Uterus (tissue), 4 donors: ENCODE data around the gene TFRC. TPM values are rescaled to one million over a fixed set of nuclear protein-coding genes. Genes with fewer than 3 reads are reported as not detected.
A peak's percentile ranks its signal among the peaks of the same experiment; 100 is the strongest.

Experiments used
- DNase-seq, 2 donors: peaks; one replicate each; pipeline ENCODE4 v3.0.0-alpha.2; 2019 to 2020
- H3K27ac ChIP-seq, 2 donors: fragments of 200-600 bp; sonication (generic); 1 replicate in 1 of 2; 2 replicates in 1 of 2; pipeline ENCODE4 v1.5.1; 2016 to 2018
- H3K27me3 ChIP-seq, 2 donors: fragments of 200-600 bp; sonication (generic); one replicate each; pipeline ENCODE4 v1.5.1; 2018 to 2019; ENCODE audit warnings: control low read depth in 1 of 2
- H3K36me3 ChIP-seq, 2 donors: fragments of 200-600 bp; sonication (generic); one replicate each; pipeline ENCODE4 v1.5.1; 2019; ENCODE audit warnings: control low read depth in 1 of 2
- H3K4me1 ChIP-seq, 2 donors: fragments of 200-600 bp; sonication (generic); one replicate each; pipeline ENCODE4 v1.5.1; 2018 to 2019; ENCODE audit warnings: control low read depth in 1 of 2
- H3K4me3 ChIP-seq, 2 donors: fragments of 200-600 bp; sonication (generic); 1 replicate in 1 of 2; 2 replicates in 1 of 2; pipeline ENCODE4 v1.5.1; 2018 to 2019; ENCODE audit warnings: mild to moderate bottlenecking in 1 of 2
- H3K9me3 ChIP-seq, 2 donors: fragments of 200-600 bp; sonication (generic); one replicate each; pipeline ENCODE4 v1.5.1; 2019; ENCODE audit warnings: control low read depth in 1 of 2
- POLR2A ChIP-seq, 2 donors: fragments of 450-650 bp; IDR thresholded peaks; one replicate each; pipeline ENCODE4 v1.6.1; 2016; ENCODE audit warnings: antibody characterized with exemption in 2 of 2, mild to moderate bottlenecking in 1 of 2, moderate library complexity in 1 of 2
- intact Hi-C: fragments of 100-400 bp; cut with DNase I; formaldehyde crosslinking; loops from one replicate; pipeline ENCODE4 v1.15.1; 2023; ENCODE audit warnings: low total_unique reads
- total RNA-seq, 4 donors: library from RNA; depleted of rRNA in 3 of 4; stranded (reverse); fragments of >200 nt in 3 of 4; gene quantifications; one replicate each; pipeline versions ENCODE4 v1.1.0 to v1.2.4, GENCODE V29; 2014 to 2023
- TF ChIP-seq, protein P1 (sequence below), 4 experiments: fragments of 200-600 bp in 2 of 4; fragments of 450-650 bp in 2 of 4; sonication (generic) in 2 of 4; IDR thresholded peaks; one replicate each; pipeline ENCODE4 v1.5.1; 2016 to 2019; ENCODE audit warnings: antibody characterized with exemption in 4 of 4, mild to moderate bottlenecking in 2 of 4, moderate library complexity in 1 of 4
- donor health status: DM: yes; HTN: yes; CAD: no.

Gene TFRC
- total RNA-seq, 4 donors from 2014 or later, result 29.5 to 87.7 (median 44.6) TPM

DNA sequence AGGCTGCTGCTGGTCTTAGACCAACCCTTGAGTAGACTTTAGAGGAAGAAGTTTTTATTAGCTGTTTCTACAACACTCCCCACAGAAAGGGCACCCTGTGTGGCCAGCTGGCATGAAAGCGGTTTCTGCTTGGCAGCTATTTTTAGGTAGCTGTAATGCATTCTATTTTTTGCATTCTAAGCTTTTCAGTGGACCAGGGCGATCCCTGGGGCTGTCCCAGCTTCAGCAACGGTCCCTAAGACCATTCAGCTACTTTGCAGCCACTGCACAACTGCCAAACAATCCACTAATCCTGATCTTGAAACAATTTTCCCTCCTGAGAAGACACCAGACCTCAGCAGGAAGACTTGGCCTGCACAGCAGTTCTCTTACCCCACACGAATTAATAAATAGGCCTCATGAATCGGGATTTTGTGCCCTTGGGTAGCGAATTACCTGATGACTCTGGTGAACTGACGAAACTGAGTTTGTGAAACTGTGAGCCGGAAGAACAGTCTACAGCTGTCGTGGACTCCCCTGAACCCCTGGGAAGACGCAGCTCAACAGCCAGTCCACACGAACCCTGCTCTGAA is 14.6 kb upstream of the TFRC start:
- no peak for DNase-seq
- no peaks in the 10 kb centered on the region for H3K9me3 ChIP-seq
- TF ChIP-seq, protein P1, sequence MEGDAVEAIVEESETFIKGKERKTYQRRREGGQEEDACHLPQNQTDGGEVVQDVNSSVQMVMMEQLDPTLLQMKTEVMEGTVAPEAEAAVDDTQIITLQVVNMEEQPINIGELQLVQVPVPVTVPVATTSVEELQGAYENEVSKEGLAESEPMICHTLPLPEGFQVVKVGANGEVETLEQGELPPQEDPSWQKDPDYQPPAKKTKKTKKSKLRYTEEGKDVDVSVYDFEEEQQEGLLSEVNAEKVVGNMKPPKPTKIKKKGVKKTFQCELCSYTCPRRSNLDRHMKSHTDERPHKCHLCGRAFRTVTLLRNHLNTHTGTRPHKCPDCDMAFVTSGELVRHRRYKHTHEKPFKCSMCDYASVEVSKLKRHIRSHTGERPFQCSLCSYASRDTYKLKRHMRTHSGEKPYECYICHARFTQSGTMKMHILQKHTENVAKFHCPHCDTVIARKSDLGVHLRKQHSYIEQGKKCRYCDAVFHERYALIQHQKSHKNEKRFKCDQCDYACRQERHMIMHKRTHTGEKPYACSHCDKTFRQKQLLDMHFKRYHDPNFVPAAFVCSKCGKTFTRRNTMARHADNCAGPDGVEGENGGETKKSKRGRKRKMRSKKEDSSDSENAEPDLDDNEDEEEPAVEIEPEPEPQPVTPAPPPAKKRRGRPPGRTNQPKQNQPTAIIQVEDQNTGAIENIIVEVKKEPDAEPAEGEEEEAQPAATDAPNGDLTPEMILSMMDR (IDR thresholded peaks at IDR 0.05), result no peak
- TF ChIP-seq POLR2A (IDR thresholded peaks at IDR 0.05), result no peak
- no peak overlapping the region for H3K27ac ChIP-seq
- no peak overlapping the region for H3K4me3 ChIP-seq
- intact Hi-C loops, result no loop called here
- H3K4me1 ChIP-seq, result no peaks in the 10 kb centered on the region
- H3K27me3 ChIP-seq, result no peaks in the 10 kb centered on the region
- H3K36me3 ChIP-seq, result no peaks in the 10 kb centered on the region

GRCh38 chr3:196093317-196094111 is 11.6 kb upstream of the TFRC start:
- no peak for DNase-seq
- no peak overlapping the region for H3K27ac ChIP-seq
- H3K9me3 ChIP-seq, result no peaks in the 10 kb centered on the region

GRCh38 chr3:196087906-196088305 is 6.0 kb upstream of the TFRC start:
- H3K9me3 ChIP-seq, result no peaks in the 10 kb centered on the region
- no peaks in the 10 kb centered on the region for H3K4me1 ChIP-seq
- no peak overlapping the region for H3K4me3 ChIP-seq
- no peak for TF ChIP-seq POLR2A (IDR thresholded peaks at IDR 0.05)
- TF ChIP-seq, protein P1 (IDR thresholded peaks at IDR 0.05), result no peak
- no peaks in the 10 kb centered on the region for H3K27me3 ChIP-seq
- DNase-seq, result no peak
- intact Hi-C loops, result no loop called here
- H3K36me3 ChIP-seq, result no peaks in the 10 kb centered on the region
- no peak overlapping the region for H3K27ac ChIP-seq

More at GRCh38 chr3:196093317-196094111, 11.6 kb upstream of the TFRC start:
- Histone ChIP-seq H3K27me3 (no peaks in the 10 kb centered on the region), H3K4me3 (no peak overlapping the region), H3K4me1 (no peaks in the 10 kb centered on the region), H3K36me3 (no peaks in the 10 kb centered on the region)
- intact Hi-C loops, result no loop called here
- TF ChIP-seq POLR2A (IDR thresholded peaks at IDR 0.05), result no peak
- TF ChIP-seq, protein P1 (IDR thresholded peaks at IDR 0.05), result no peak

DNA sequence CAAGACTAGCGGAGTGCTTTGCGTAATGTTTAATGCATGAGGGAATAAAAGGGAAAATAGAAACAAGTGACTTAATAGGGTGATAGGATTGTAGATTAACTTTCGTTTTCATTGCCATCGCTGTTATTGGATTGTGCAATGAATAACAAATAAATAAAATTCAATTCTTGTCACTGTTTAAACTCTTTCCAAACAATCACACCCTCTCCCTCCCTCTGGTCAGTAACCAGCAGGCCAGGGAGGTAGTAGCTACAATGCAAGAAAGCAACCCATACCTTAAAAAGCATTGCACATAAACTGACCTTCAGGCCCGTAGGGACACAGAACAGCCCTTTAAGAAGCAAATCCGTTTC is 705 bp upstream of the TFRC start:
- Histone ChIP-seq H3K27me3 (no peaks in the 10 kb centered on the region), H3K9me3 (no peaks in the 10 kb centered on the region), H3K36me3 (no peaks in the 10 kb centered on the region), H3K4me3 (peak overlapping the region; percentile 60 to 76), H3K4me1 (no peaks in the 10 kb centered on the region), H3K27ac (peak overlapping the region; percentile 81 to 86)
- no peak for DNase-seq
- intact Hi-C loops, result no loop called here
- TF ChIP-seq, protein P1 (IDR thresholded peaks at IDR 0.05), result no peak
- TF ChIP-seq POLR2A (IDR thresholded peaks at IDR 0.05), result no peak
